A549 (cell line): ENCODE measurements around the gene FBLIM1. TPM values are rescaled to one million over a fixed set of nuclear protein-coding genes. Genes with fewer than 3 reads are reported as not detected.

Source experiments
- ATAC-seq, 2 experiments: fragments of 200-7000 bp in 1 of 2; fragments of >200 bp in 1 of 2; cut with Nextera tagmentation in 1 of 2; cut with Tn5 transposase in 1 of 2; 3 replicates each; pipeline versions ENCODE4 v1.8.0 to v1.9.1; 2018 to 2020; ENCODE audit warnings: mild to moderate bottlenecking in 1 of 2, moderate library complexity in 1 of 2
- CTCF ChIA-PET: fragments of 300-600 bp; sonication (Branson Sonifier 250); formaldehyde crosslinking; extraction: SDS; loops from one replicate; lab custom pipeline; 2021; ENCODE audit warnings: antibody characterized with exemption, inconsistent platforms; lab: Yijun Ruan, JAX
- POLR2A ChIA-PET: fragments of 350-600 bp; formaldehyde crosslinking; extraction: SDS; loops from one replicate; lab custom pipeline; 2021; ENCODE audit warnings: antibody characterized with exemption, inconsistent platforms; lab: Yijun Ruan, JAX
- DNase-seq, 2 experiments: peaks; one replicate each; pipeline versions ENCODE4 v3.0.0 to v3.0.0-alpha.2; 2011 to 2016; ENCODE audit warnings: low read depth in 1 of 2, low spot score in 1 of 2
- FAIRE-seq: peaks from 2 replicates; lab custom pipeline; 2011; peaks lifted over from hg19 to GRCh38; lab: Jason Lieb, UNC
- H3K27ac ChIP-seq, 2 experiments: fragments of >200 bp; sonication (Bioruptor Twin); formaldehyde crosslinking; 3 replicates each; pipeline ENCODE4 v1.5.1; 2016 to 2017
- H3K4me1 ChIP-seq: fragments of >200 bp; sonication (Bioruptor Twin); formaldehyde crosslinking; 3 replicates; pipeline ENCODE4 v1.6.1; 2016
- H3K4me2 ChIP-seq: fragments of >200 bp; sonication (Bioruptor Twin); formaldehyde crosslinking; 3 replicates; pipeline ENCODE4 v1.6.1; 2016
- H3K4me3 ChIP-seq: fragments of >200 bp; sonication (Bioruptor Twin); formaldehyde crosslinking; 3 replicates; pipeline ENCODE4 v1.5.1; 2016
- H3K9me3 ChIP-seq: fragments of >200 bp; sonication (Bioruptor Twin); formaldehyde crosslinking; 3 replicates; pipeline ENCODE4 v1.6.1; 2016
- E2F6 ChIP-seq: IDR thresholded peaks from 2 replicates; pipeline ENCODE4 v1.6.1; 2012; ENCODE audit warnings: low read depth, borderline replicate concordance
- EHF ChIP-seq: fragments of 250-450 bp; sonication (Bioruptor Pico); IDR thresholded peaks from 2 replicates; pipeline ENCODE4 v1.5.0; 2020; ENCODE audit warnings: mild to moderate bottlenecking
- FOSB ChIP-seq: fragments of 250-450 bp; sonication (Bioruptor Pico); IDR thresholded peaks from 2 replicates; pipeline ENCODE4 v1.5.0; 2020; ENCODE audit warnings: mild to moderate bottlenecking, moderate library complexity
- HOXB5 ChIP-seq: fragments of 250-450 bp; sonication (Bioruptor Pico); IDR thresholded peaks from 2 replicates; pipeline ENCODE4 v1.5.0; 2020; ENCODE audit warnings: mild to moderate bottlenecking, moderate library complexity
- JUN ChIP-seq, 2 experiments: fragments of >200 bp; sonication (Bioruptor Twin); formaldehyde crosslinking; IDR thresholded peaks; 2 replicates in 1 of 2; 3 replicates in 1 of 2; pipeline ENCODE4 v1.6.1; 2016 to 2017
- MAZ ChIP-seq: fragments of 150-350 bp; IDR thresholded peaks from 2 replicates; pipeline ENCODE4 v1.6.1; 2014; ENCODE audit warnings: antibody characterized with exemption, low read depth, low read length, borderline replicate concordance
- PHF8 ChIP-seq: fragments of 200-600 bp; sonication (generic); IDR thresholded peaks from 2 replicates; pipeline ENCODE4 v1.6.1; 2016; ENCODE audit warnings: low read depth, mild to moderate bottlenecking, antibody characterized with exemption, moderate library complexity, borderline replicate concordance
- POLR2A ChIP-seq: IDR thresholded peaks from 2 replicates; pipeline ENCODE4 v1.6.1; 2012; ENCODE audit warnings: mild to moderate bottlenecking, low read length
- USF2 ChIP-seq: fragments of 450-650 bp; IDR thresholded peaks from 2 replicates; pipeline ENCODE4 v1.6.1; 2014; ENCODE audit warnings: antibody characterized with exemption
- ZC3H11A ChIP-seq: fragments of 450-650 bp; IDR thresholded peaks from 2 replicates; pipeline ENCODE4 v1.6.1; 2014; ENCODE audit warnings: antibody characterized with exemption, mild to moderate bottlenecking
- ZSCAN20 ChIP-seq: fragments of 250-450 bp; sonication (Bioruptor Pico); IDR thresholded peaks from 2 replicates; pipeline ENCODE4 v1.8.0; 2022; ENCODE audit warnings: mild to moderate bottlenecking, moderate library complexity
- WGBS: methylation state at CpG from one replicate; pipeline ENCODE4 v1.1.6; 2017; ENCODE audit errors: missing lambda C conversion rate; 5-methylcytosine and 5-hydroxymethylcytosine counted together
- polyA plus RNA-seq, 4 experiments: library from polyadenylated mRNA; depleted of rRNA in 3 of 4; stranded (reverse); fragments of >200 nt; fragmentation: RNase III in 1 of 4; extraction: RNeasy Plus Mini Kit Qiagen cat#74134 plus additional on column Dnase treatment in 1 of 4; gene quantifications; 2 replicates in 3 of 4; 3 replicates in 1 of 4; pipeline ENCODE4 v1.2.3, GENCODE V29; 2011 to 2017
- TF ChIP-seq, protein P1 (sequence below): fragments of 200-600 bp; sonication (generic); IDR thresholded peaks from 2 replicates; pipeline ENCODE4 v1.6.1; 2016; ENCODE audit warnings: antibody characterized with exemption, mild to moderate bottlenecking, moderate library complexity
- TF ChIP-seq, protein P2 (sequence below): fragments of 250-450 bp; sonication (Bioruptor Pico); IDR thresholded peaks from 2 replicates; pipeline ENCODE4 v1.5.0; 2020; ENCODE audit warnings: low read depth, mild to moderate bottlenecking, moderate library complexity
- TF ChIP-seq, protein P3 (sequence below): IDR thresholded peaks from 2 replicates; pipeline ENCODE4 v1.6.1; 2012

Gene FBLIM1
- polyA plus RNA-seq, 2 of the 4 experiments (the other 2 are of a cell fraction) = 24.6 to 38.1 TPM

GRCh38 chr1:15834406-15835204, 76.0 kb downstream of the FBLIM1 start:
- POLR2A ChIA-PET = interaction anchor here (0.7 to 5.4 kb wide), 9 partner anchors 13 to 138 kb away, joined by 3 to 98 read pairs (median 4); partner anchors contain the start of gene SPEN
- TF ChIP-seq, protein P1, sequence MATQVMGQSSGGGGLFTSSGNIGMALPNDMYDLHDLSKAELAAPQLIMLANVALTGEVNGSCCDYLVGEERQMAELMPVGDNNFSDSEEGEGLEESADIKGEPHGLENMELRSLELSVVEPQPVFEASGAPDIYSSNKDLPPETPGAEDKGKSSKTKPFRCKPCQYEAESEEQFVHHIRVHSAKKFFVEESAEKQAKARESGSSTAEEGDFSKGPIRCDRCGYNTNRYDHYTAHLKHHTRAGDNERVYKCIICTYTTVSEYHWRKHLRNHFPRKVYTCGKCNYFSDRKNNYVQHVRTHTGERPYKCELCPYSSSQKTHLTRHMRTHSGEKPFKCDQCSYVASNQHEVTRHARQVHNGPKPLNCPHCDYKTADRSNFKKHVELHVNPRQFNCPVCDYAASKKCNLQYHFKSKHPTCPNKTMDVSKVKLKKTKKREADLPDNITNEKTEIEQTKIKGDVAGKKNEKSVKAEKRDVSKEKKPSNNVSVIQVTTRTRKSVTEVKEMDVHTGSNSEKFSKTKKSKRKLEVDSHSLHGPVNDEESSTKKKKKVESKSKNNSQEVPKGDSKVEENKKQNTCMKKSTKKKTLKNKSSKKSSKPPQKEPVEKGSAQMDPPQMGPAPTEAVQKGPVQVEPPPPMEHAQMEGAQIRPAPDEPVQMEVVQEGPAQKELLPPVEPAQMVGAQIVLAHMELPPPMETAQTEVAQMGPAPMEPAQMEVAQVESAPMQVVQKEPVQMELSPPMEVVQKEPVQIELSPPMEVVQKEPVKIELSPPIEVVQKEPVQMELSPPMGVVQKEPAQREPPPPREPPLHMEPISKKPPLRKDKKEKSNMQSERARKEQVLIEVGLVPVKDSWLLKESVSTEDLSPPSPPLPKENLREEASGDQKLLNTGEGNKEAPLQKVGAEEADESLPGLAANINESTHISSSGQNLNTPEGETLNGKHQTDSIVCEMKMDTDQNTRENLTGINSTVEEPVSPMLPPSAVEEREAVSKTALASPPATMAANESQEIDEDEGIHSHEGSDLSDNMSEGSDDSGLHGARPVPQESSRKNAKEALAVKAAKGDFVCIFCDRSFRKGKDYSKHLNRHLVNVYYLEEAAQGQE = no peak
- TF ChIP-seq, protein P2, sequence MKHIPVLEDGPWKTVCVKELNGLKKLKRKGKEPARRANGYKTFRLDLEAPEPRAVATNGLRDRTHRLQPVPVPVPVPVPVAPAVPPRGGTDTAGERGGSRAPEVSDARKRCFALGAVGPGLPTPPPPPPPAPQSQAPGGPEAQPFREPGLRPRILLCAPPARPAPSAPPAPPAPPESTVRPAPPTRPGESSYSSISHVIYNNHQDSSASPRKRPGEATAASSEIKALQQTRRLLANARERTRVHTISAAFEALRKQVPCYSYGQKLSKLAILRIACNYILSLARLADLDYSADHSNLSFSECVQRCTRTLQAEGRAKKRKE (CRISPR knock-in tag) = no peak
- 0 out of 2 replicates have a peak, but pooled peaks have one; percentile 38 for TF ChIP-seq MAZ
- TF ChIP-seq EHF (CRISPR knock-in tag) = no peak
- no peak for TF ChIP-seq ZC3H11A
- TF ChIP-seq, protein P3, sequence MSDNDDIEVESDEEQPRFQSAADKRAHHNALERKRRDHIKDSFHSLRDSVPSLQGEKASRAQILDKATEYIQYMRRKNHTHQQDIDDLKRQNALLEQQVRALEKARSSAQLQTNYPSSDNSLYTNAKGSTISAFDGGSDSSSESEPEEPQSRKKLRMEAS = peak; percentile 84
- peak; percentile 63; the same call in 1 of the 2 replicates for TF ChIP-seq POLR2A
- TF ChIP-seq HOXB5 (CRISPR knock-in tag) = 0 out of 2 replicates have a peak, but pooled peaks have one; percentile 25
- TF ChIP-seq JUN (IDR thresholded peaks at IDR 0.05) = peak; percentile 14 to 76; a peak in 2 of 5 replicates
- peak; percentile 79 for TF ChIP-seq E2F6
- TF ChIP-seq PHF8 = peak; percentile 16; the same call in 1 of the 2 replicates
- TF ChIP-seq, all 56 proteins: peak for 7
- FAIRE-seq = no peak

DNA sequence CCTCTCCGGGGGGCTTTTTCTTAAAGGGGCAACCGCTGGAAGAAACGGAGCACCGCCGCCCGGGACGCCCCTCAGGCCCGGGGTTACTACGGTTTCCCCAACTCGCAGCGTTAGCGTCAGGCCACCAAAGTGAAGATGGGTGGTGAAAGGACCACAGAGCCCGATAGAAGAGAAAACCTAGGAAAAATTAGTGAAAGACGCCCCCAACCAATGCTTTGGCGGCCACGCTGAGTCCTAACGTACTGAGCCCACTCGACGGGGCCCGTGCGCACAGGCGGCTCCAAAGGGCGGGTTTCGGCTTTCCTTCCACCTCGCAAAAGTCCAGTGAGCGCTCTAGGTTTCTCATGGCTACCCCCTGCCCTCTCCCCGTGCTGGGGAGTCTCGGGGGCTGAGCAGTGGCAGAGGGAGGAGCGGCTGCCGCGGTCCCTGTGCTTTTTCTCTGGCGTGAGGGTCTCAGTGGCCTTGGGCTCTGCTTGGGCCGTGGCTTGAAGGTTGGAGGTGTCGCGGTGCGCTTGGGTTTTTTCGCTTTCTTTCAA, 76.7 kb downstream of the FBLIM1 start:
- TF ChIP-seq ZSCAN20 (CRISPR knock-in tag) = no peak
- no peak for TF ChIP-seq USF2
- TF ChIP-seq PHF8 = 0 out of 2 replicates have a peak, but pooled peaks have one; percentile 8
- TF ChIP-seq POLR2A = peak; percentile 26
- peak; percentile 24 to 49; a peak in 3 of 5 replicates for TF ChIP-seq JUN (IDR thresholded peaks at IDR 0.05)
- no peak for TF ChIP-seq MAZ
- no peak for TF ChIP-seq FOSB
- peaks cover 20% of the 10 kb centered on the region for H3K4me1 ChIP-seq
- no peaks in the 10 kb centered on the region for H3K9me3 ChIP-seq
- CTCF ChIA-PET = interaction anchor here (1.6 kb wide), 1 partner anchor 20 kb away, joined by 4 read pairs; no protein-coding TSS in a partner anchor
- 1% methylated on average over 17 of the region's 37 CpGs for WGBS
- no peak for DNase-seq
- H3K4me3 ChIP-seq = peak overlapping the region; percentile 77
- peak overlapping the region; percentile 98 to 100 for H3K27ac ChIP-seq
- POLR2A ChIA-PET = interaction anchor here (0.6 to 5.4 kb wide), 6 partner anchors 9 to 217 kb away, joined by 3 to 98 read pairs (median 8); partner anchors contain the start of gene SPEN
- ATAC-seq = peak; percentile 48 to 49
- no peak for FAIRE-seq
- peak overlapping the region; percentile 89 for H3K4me2 ChIP-seq

More at GRCh38 chr1:15834406-15835204, 76.0 kb downstream of the FBLIM1 start:
- peak overlapping the region; percentile 89 for H3K4me2 ChIP-seq
- H3K9me3 ChIP-seq = no peaks in the 10 kb centered on the region
- under 1% methylated on average over 24 of the region's 77 CpGs for WGBS
- ATAC-seq (peak; percentile 77 to 80), DNase-seq (peak; percentile 55 to 90)
- H3K4me1 ChIP-seq = peaks cover 20% of the 10 kb centered on the region
- H3K4me3 ChIP-seq = peak overlapping the region; percentile 77
- CTCF ChIA-PET = interaction anchor here (0.7 to 3.9 kb wide), 6 partner anchors 13 to 103 kb away, joined by 3 to 17 read pairs (median 5); partner anchors contain the start of gene SPEN
- H3K27ac ChIP-seq = peak overlapping the region; percentile 98 to 100
